Measurements from ENCODE around the gene SARS1.

- TF ChIP-seq CTCF (IDR thresholded peaks at IDR 0.05) (no peak), EZH2 (IDR thresholded peaks at IDR 0.05; ENCODE audit: borderline replicate concordance, insufficient read depth, low read depth, low read length, poor library complexity, severe bottlenecking) (no peak)
Measured at GRCh38 chr1:109256085-109256484, 42.4 kb downstream of the SARS1 start.

Measured in B cell (primary cell).